GM23248 (cell line): ENCODE data around the gene EEF2K.

ENCODE experiments used
- EZH2 ChIP-seq: fragments of 200-600 bp; sonication (generic); IDR thresholded peaks from 2 replicates; pipeline ENCODE4 v1.6.1; 2018; ENCODE audit warnings: antibody characterized with exemption, mild to moderate bottlenecking; ENCODE audit not compliant: insufficient read depth, poor library complexity, severe bottlenecking
- EZH2phosphoT487 ChIP-seq: fragments of 200-600 bp; sonication (generic); IDR thresholded peaks from 2 replicates; pipeline ENCODE4 v1.6.1; 2018; ENCODE audit warnings: antibody characterized with exemption, moderate library complexity, mild to moderate bottlenecking, low read depth; ENCODE audit not compliant: insufficient read depth

GRCh38 chr16:22272870-22273650 is 67.0 kb downstream of the EEF2K start:
- TF ChIP-seq EZH2, result no peak
- no peak for TF ChIP-seq EZH2phosphoT487
